PC-9 (cell line): Measurements from ENCODE around the gene FGD6.

Source experiments
- CTCF ChIP-seq: fragments of 200-600 bp; sonication (generic); conservative IDR thresholded peaks from 2 replicates; pipeline ENCODE4 v1.6.1; 2017; ENCODE audit warnings: mixed run types, antibody characterized with exemption, mild to moderate bottlenecking, moderate library complexity
- EZH2 ChIP-seq: fragments of 200-600 bp; sonication (generic); IDR thresholded peaks from 2 replicates; pipeline ENCODE4 v1.8.0; 2017; ENCODE audit warnings: antibody characterized with exemption, low read depth

GRCh38 chr12:95077341-95077740 is 139.9 kb downstream of the FGD6 start:
- TF ChIP-seq CTCF (no peak), EZH2 (no peak)
